Endothelial cell of umbilical vein (primary cell): ENCODE data around the gene C14orf180. TPM values are rescaled to one million over a fixed set of nuclear protein-coding genes. Genes with fewer than 3 reads are reported as not detected.

ENCODE experiments used
- BruUV-seq: library from RNA; stranded (reverse); fragments of 400-500 nt; replicated peaks from 2 replicates; lab custom pipeline; 2021; lab: Mats Ljungman, UMichigan
- CTCF ChIA-PET: fragments of 300-600, 350-600 bp; sonication (Branson Sonifier 250); formaldehyde crosslinking; loops from one replicate; lab custom pipeline; 2021; ENCODE audit warnings: antibody characterized with exemption, inconsistent platforms; lab: Charles Lee
- POLR2A ChIA-PET: fragments of 300-600, 350-600 bp; sonication (Branson Sonifier 250); formaldehyde crosslinking; loops from one replicate; lab custom pipeline; 2021; ENCODE audit warnings: antibody characterized with exemption, inconsistent platforms; lab: Charles Lee
- DNase-seq: peaks from one replicate; pipeline ENCODE4 v3.0.0-alpha.2; 2011; ENCODE audit warnings: low read depth, low spot score
- FAIRE-seq: peaks from 2 replicates; lab custom pipeline; 2011; peaks lifted over from hg19 to GRCh38; lab: Jason Lieb, UNC
- H2AFZ ChIP-seq: 2 replicates; pipeline ENCODE4 v1.6.0; 2012; ENCODE audit warnings: low read depth, low read length, control low read depth, inconsistent platforms
- H3K27ac ChIP-seq: 2 replicates; pipeline ENCODE4 v1.5.1; 2011; ENCODE audit warnings: low read depth, mild to moderate bottlenecking, control low read depth, low read length, moderate library complexity; ENCODE audit not compliant: insufficient read depth
- H3K27me3 ChIP-seq, 2 experiments: 2 replicates each; pipeline versions ENCODE4 v1.6.0 to v1.6.1; 2011; ENCODE audit warnings: low read length in 2 of 2, mixed read lengths in 1 of 2; ENCODE audit not compliant: control insufficient read depth in 2 of 2, insufficient read depth in 2 of 2
- H3K36me3 ChIP-seq, 2 experiments: 2 replicates in 1 of 2; 3 replicates in 1 of 2; pipeline ENCODE4 v1.5.1; 2011; ENCODE audit warnings: low read length in 2 of 2, mild to moderate bottlenecking in 1 of 2, moderate library complexity in 1 of 2; ENCODE audit not compliant: control insufficient read depth in 2 of 2, insufficient read depth in 2 of 2; ENCODE audit errors: extremely low read depth in 1 of 2
- H3K4me1 ChIP-seq: 3 replicates; pipeline ENCODE4 v1.5.1; 2011; ENCODE audit warnings: mild to moderate bottlenecking, low read length; ENCODE audit not compliant: control insufficient read depth, insufficient read depth; ENCODE audit errors: extremely low read depth
- H3K4me2 ChIP-seq: 2 replicates; pipeline ENCODE4 v1.6.1; 2011; ENCODE audit warnings: low read length, control low read depth, mixed read lengths; ENCODE audit not compliant: insufficient read depth
- H3K4me3 ChIP-seq, 3 experiments: fragments of 200-600 bp in 1 of 3; sonication (generic), shearing (Covaris generic) in 1 of 3; replicated peaks in 1 of 3; 2 replicates each; pipeline ENCODE4 v1.5.1; 2011 to 2016; ENCODE audit warnings: control low read depth in 3 of 3, low read length in 3 of 3, mild to moderate bottlenecking in 2 of 3, inconsistent platforms in 1 of 3, low read depth in 1 of 3, moderate library complexity in 1 of 3; ENCODE audit not compliant: insufficient read depth in 1 of 3
- H3K79me2 ChIP-seq: 2 replicates; pipeline ENCODE4 v1.6.0; 2012; ENCODE audit warnings: low read length, inconsistent platforms; ENCODE audit not compliant: control insufficient read depth, insufficient read depth
- H3K9ac ChIP-seq: replicated peaks from 2 replicates; pipeline ENCODE3; 2011; ENCODE audit warnings: low read length, control low read depth; ENCODE audit not compliant: insufficient read depth; ENCODE audit errors: extremely low read depth
- H3K9me1 ChIP-seq: replicated peaks from 3 replicates; pipeline ENCODE4 v1.6.0; 2011; ENCODE audit warnings: mild to moderate bottlenecking, low read length; ENCODE audit not compliant: control insufficient read depth, insufficient read depth; ENCODE audit errors: extremely low read depth
- H3K9me3 ChIP-seq: replicated peaks from 2 replicates; pipeline ENCODE4 v1.5.1; 2012; ENCODE audit warnings: low read length, inconsistent platforms; ENCODE audit not compliant: control insufficient read depth, insufficient read depth
- H4K20me1 ChIP-seq: replicated peaks from 2 replicates; pipeline ENCODE3; 2011; ENCODE audit warnings: mild to moderate bottlenecking, low read length; ENCODE audit not compliant: control insufficient read depth, insufficient read depth; ENCODE audit errors: extremely low read depth
- CTCF ChIP-seq, 2 donors: IDR thresholded peaks; 1 replicate in 1 of 2; 2 replicates in 1 of 2; pipeline ENCODE4 v1.5.1; 2011; ENCODE audit warnings: low read length in 2 of 2, mild to moderate bottlenecking in 2 of 2, moderate library complexity in 2 of 2, control low read depth in 1 of 2, inconsistent platforms in 1 of 2, low read depth in 1 of 2; ENCODE audit not compliant: insufficient read depth in 1 of 2; ENCODE audit errors: extremely low read depth in 1 of 2
- EZH2 ChIP-seq: IDR thresholded peaks from 2 replicates; pipeline ENCODE4 v1.6.1; 2012; ENCODE audit warnings: borderline replicate concordance, low read depth, mild to moderate bottlenecking, moderate library complexity, low read length, inconsistent platforms; ENCODE audit not compliant: severe bottlenecking
- FOS ChIP-seq: IDR thresholded peaks from 2 replicates; pipeline ENCODE4 v1.6.1; 2011; ENCODE audit warnings: mild to moderate bottlenecking, low read length, moderate library complexity, borderline replicate concordance; ENCODE audit not compliant: insufficient read depth
- GATA2 ChIP-seq: IDR thresholded peaks from 2 replicates; pipeline ENCODE4 v1.7.0; 2011; ENCODE audit warnings: low read depth, mild to moderate bottlenecking, moderate library complexity, mixed read lengths, low read length; ENCODE audit not compliant: insufficient read length, insufficient read depth
- JUN ChIP-seq: IDR thresholded peaks from 2 replicates; pipeline ENCODE4 v1.6.1; 2011; ENCODE audit warnings: borderline replicate concordance, low read depth; ENCODE audit not compliant: insufficient read length, insufficient read depth
- MAX ChIP-seq: IDR thresholded peaks from 2 replicates; pipeline ENCODE4 v1.6.1; 2011; ENCODE audit not compliant: insufficient read depth, insufficient read length
- MYC ChIP-seq: IDR thresholded peaks from one replicate; pipeline ENCODE4 v1.6.1; 2011; ENCODE audit warnings: mild to moderate bottlenecking, low read depth, low read length
- POLR2A ChIP-seq: IDR thresholded peaks from 2 replicates; pipeline ENCODE4 v1.6.1; 2012; ENCODE audit warnings: low read depth, mild to moderate bottlenecking, control low read depth, low read length
- POLR2AphosphoS5 ChIP-seq: IDR thresholded peaks from 2 replicates; pipeline ENCODE4 v1.6.1; 2012; ENCODE audit warnings: low read depth, mild to moderate bottlenecking, control low read depth, low read length, moderate library complexity; ENCODE audit not compliant: insufficient read depth
- dilution Hi-C: fragments of 300-500 bp; cut with MboI; formaldehyde crosslinking; loops from one replicate; pipeline ENCODE4 v1.15.0; 2019; ENCODE audit warnings: low sequenced_read_pairs; ENCODE audit not compliant: extremely low pct_ligation_motif_present
- intact Hi-C: fragments of 100-400 bp; cut with micrococcal nuclease; formaldehyde crosslinking; loops from one replicate; pipeline ENCODE4 v1.10.0; 2022
- polyA plus RNA-seq, 4 experiments: library from polyadenylated mRNA; depleted of rRNA in 3 of 4; stranded (reverse) in 3 of 4; unstranded in 1 of 4; fragments of >200 nt; gene quantifications; 2 replicates each; pipeline versions ENCODE4 v1.2.1 to v1.2.3, GENCODE V29; 2011 to 2012; ENCODE audit warnings: missing spikeins in 1 of 4
- total RNA-seq: library from RNA; stranded (reverse); gene quantifications from 2 replicates; pipeline ENCODE4 v1.2.3, GENCODE V29; 2021

Gene C14orf180
- total and polyA plus RNA-seq, 2 donors (not counting 3 experiments of a cell fraction or from before 2014, with no cell fraction given) = not detected

- Histone ChIP-seq H3K4me2 (no peak overlapping the region), H3K9me1 (no peaks in the 10 kb centered on the region), H3K27me3 (no peaks in the 10 kb centered on the region), H3K9me3 (no peaks in the 10 kb centered on the region), H3K27ac (no peak overlapping the region), H3K9ac (no peak overlapping the region), H3K4me3 (no peak overlapping the region), H3K79me2 (no peaks in the 10 kb centered on the region), H2AFZ (no peak overlapping the region), H3K36me3 (no peaks in the 10 kb centered on the region), H4K20me1 (no peaks in the 10 kb centered on the region), H3K4me1 (no peaks in the 10 kb centered on the region)
- ChIA-PET CTCF (no interaction called here), POLR2A (no interaction called here)
- DNase-seq = no peak
- BruUV-seq = no TSS peak
- intact Hi-C loops (no loop called here), dilution Hi-C loops (no loop called here)
- FAIRE-seq = no peak
- no peak for TF ChIP-seq JUN
- TF ChIP-seq POLR2A = no peak
- no peak for TF ChIP-seq FOS
- no peak for TF ChIP-seq GATA2
- TF ChIP-seq MAX = no peak
- TF ChIP-seq CTCF (IDR thresholded peaks at IDR 0.05; ENCODE audit: extremely low read depth in 1 of 2, insufficient read depth in 1 of 2, low read depth in 1 of 2, low read length in 2 of 2) = no peak
- TF ChIP-seq POLR2AphosphoS5 = no peak
- TF ChIP-seq EZH2 = no peak
- TF ChIP-seq MYC = no peak
Measured at GRCh38 chr14:104530646-104531045, 48.9 kb upstream of the C14orf180 start.
